SU-DHL-6 (cell line): ENCODE measurements around the gene PRKAR1B.

Source experiments
- H2AFZ ChIP-seq: fragments of 200-600 bp; sonication (generic); 2 replicates; pipeline ENCODE4 v1.6.1; 2014; ENCODE audit warnings: low read depth, mild to moderate bottlenecking, moderate library complexity, mixed read lengths, antibody characterized with exemption, low read length; ENCODE audit not compliant: severe bottlenecking
- H3F3A ChIP-seq: fragments of 200-600 bp; shearing (Covaris generic); 2 replicates; pipeline ENCODE4 v1.6.0; 2016; ENCODE audit warnings: antibody characterized with exemption, mild to moderate bottlenecking; ENCODE audit not compliant: insufficient read depth
- H3K27ac ChIP-seq: fragments of 200-600 bp; sonication (generic); 2 replicates; pipeline ENCODE4 v1.5.1; 2016; ENCODE audit warnings: low read depth, mild to moderate bottlenecking, low read length, moderate library complexity, mixed read lengths
- H3K27me3 ChIP-seq: fragments of 200-600 bp; sonication (generic), shearing (Covaris generic); 2 replicates; pipeline ENCODE4 v1.6.0; 2014; ENCODE audit warnings: mild to moderate bottlenecking, low read length
- H3K36me3 ChIP-seq: fragments of 200-600 bp; sonication (generic); 2 replicates; pipeline ENCODE4 v1.6.1; 2014; ENCODE audit warnings: mild to moderate bottlenecking, low read length, mixed read lengths
- H3K4me2 ChIP-seq: fragments of 300-600, 200-600 bp; shearing (Covaris generic), sonication (generic); 2 replicates; pipeline ENCODE4 v1.6.0; 2014; ENCODE audit warnings: low read length, low read depth, mild to moderate bottlenecking; ENCODE audit not compliant: poor library complexity, severe bottlenecking
- H3K4me3 ChIP-seq: fragments of 200-600 bp; sonication (generic); 2 replicates; pipeline ENCODE4 v1.5.1; 2014; ENCODE audit warnings: antibody characterized with exemption, low read length, mild to moderate bottlenecking, mixed read lengths; ENCODE audit not compliant: insufficient read depth, poor library complexity, severe bottlenecking
- H3K79me2 ChIP-seq: fragments of 200-600 bp; sonication (generic); 2 replicates; pipeline ENCODE4 v1.6.1; 2014; ENCODE audit warnings: mild to moderate bottlenecking, low read length, moderate library complexity; ENCODE audit not compliant: insufficient read depth
- H3K9ac ChIP-seq: fragments of 200-600 bp; sonication (generic); 2 replicates; pipeline ENCODE4 v1.7.0; 2014; ENCODE audit warnings: mild to moderate bottlenecking, low read length
- H3K9me2 ChIP-seq: fragments of 200-600 bp; sonication (generic); replicated peaks from 2 replicates; pipeline ENCODE4 v1.6.1; 2014; ENCODE audit warnings: low read length; ENCODE audit not compliant: insufficient read depth
- H3K9me3 ChIP-seq: fragments of 200-600 bp; sonication (generic); 2 replicates; pipeline ENCODE4 v1.6.1; 2014; ENCODE audit warnings: low read length, mixed read lengths; ENCODE audit not compliant: insufficient read depth
- H4K20me1 ChIP-seq: fragments of 200-600 bp; sonication (generic); 2 replicates; pipeline ENCODE4 v1.6.1; 2014; ENCODE audit warnings: low read depth, mild to moderate bottlenecking, antibody characterized with exemption, low read length, moderate library complexity, mixed read lengths
- EZH2phosphoT487 ChIP-seq: fragments of 200-600 bp; sonication (generic), shearing (Covaris generic); conservative IDR thresholded peaks from 2 replicates; pipeline ENCODE4 v1.6.1; 2018; ENCODE audit warnings: mild to moderate bottlenecking, antibody characterized with exemption, low read length, moderate library complexity, mixed read lengths
- TF ChIP-seq, protein P1 (sequence below): fragments of 200-600 bp; sonication (generic); IDR thresholded peaks from one replicate; pipeline ENCODE4 v1.5.1; 2017; ENCODE audit warnings: antibody characterized with exemption, mild to moderate bottlenecking, low read length, moderate library complexity; ENCODE audit not compliant: insufficient read depth, poor library complexity, severe bottlenecking

The PRKAR1B gene

DNA sequence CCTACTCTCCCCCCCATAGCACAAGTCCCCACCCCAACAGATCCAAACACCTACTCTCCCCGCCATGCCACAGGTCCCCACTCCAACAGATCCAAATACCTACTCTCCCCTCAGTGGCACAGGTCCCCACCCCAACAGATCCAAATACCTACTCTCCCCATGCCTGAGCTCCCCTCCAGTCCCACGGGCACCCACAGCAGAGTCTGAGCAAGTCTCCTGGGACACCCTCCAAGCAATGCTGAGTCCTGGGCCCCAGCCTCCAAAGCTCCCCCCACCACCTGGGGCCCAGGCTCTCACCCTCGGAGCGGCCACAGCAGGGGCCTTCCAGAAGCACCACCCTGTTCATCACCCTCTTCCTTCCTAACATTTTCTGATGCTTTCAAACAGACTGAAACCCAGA is 64.5 kb downstream of the PRKAR1B start:
- H4K20me1 ChIP-seq, result no peaks in the 10 kb centered on the region
- no peaks in the 10 kb centered on the region for H3F3A ChIP-seq
- no peaks in the 10 kb centered on the region for H3K9me2 ChIP-seq
- no peaks in the 10 kb centered on the region for H3K27me3 ChIP-seq
- H3K9me3 ChIP-seq, result no peaks in the 10 kb centered on the region
- no peak for TF ChIP-seq EZH2phosphoT487
- TF ChIP-seq, protein P1, sequence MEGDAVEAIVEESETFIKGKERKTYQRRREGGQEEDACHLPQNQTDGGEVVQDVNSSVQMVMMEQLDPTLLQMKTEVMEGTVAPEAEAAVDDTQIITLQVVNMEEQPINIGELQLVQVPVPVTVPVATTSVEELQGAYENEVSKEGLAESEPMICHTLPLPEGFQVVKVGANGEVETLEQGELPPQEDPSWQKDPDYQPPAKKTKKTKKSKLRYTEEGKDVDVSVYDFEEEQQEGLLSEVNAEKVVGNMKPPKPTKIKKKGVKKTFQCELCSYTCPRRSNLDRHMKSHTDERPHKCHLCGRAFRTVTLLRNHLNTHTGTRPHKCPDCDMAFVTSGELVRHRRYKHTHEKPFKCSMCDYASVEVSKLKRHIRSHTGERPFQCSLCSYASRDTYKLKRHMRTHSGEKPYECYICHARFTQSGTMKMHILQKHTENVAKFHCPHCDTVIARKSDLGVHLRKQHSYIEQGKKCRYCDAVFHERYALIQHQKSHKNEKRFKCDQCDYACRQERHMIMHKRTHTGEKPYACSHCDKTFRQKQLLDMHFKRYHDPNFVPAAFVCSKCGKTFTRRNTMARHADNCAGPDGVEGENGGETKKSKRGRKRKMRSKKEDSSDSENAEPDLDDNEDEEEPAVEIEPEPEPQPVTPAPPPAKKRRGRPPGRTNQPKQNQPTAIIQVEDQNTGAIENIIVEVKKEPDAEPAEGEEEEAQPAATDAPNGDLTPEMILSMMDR, result no peak
- H3K36me3 ChIP-seq, result no peaks in the 10 kb centered on the region
- H3K27ac ChIP-seq, result no peak overlapping the region
- no peak overlapping the region for H3K9ac ChIP-seq
- H3K79me2 ChIP-seq, result no peaks in the 10 kb centered on the region
- no peak overlapping the region for H3K4me2 ChIP-seq
- H2AFZ ChIP-seq, result no peak overlapping the region
- H3K4me3 ChIP-seq, result no peak overlapping the region

DNA sequence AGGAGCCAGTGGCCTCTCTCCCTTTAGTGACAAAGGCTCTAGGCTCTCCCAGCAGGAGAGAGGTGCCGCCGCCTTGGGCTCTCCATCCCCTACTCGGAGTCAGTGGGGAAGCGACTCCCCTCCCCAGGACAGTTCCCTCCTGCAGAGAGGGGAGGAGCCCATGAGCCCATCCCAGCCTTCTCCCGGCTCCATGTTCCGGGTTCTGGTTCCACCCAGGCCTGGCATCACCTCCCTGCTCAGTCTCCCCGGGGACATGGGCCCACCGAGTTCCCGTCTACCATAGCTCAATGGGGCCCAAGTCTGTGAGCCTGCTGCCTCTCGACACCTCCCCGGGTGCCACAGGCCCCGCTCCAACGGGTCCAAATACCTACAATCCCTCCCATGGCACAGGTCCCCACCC is 67.1 kb downstream of the PRKAR1B start:
- Histone ChIP-seq H3K9ac (no peak overlapping the region), H4K20me1 (no peaks in the 10 kb centered on the region), H3K4me3 (no peak overlapping the region), H3K36me3 (no peaks in the 10 kb centered on the region), H3K79me2 (no peaks in the 10 kb centered on the region), H3F3A (no peaks in the 10 kb centered on the region), H3K27me3 (no peaks in the 10 kb centered on the region), H3K27ac (no peak overlapping the region), H3K9me2 (no peaks in the 10 kb centered on the region), H2AFZ (no peak overlapping the region), H3K9me3 (no peaks in the 10 kb centered on the region), H3K4me2 (no peak overlapping the region)
- TF ChIP-seq, protein P1, result no peak
- no peak for TF ChIP-seq EZH2phosphoT487

DNA sequence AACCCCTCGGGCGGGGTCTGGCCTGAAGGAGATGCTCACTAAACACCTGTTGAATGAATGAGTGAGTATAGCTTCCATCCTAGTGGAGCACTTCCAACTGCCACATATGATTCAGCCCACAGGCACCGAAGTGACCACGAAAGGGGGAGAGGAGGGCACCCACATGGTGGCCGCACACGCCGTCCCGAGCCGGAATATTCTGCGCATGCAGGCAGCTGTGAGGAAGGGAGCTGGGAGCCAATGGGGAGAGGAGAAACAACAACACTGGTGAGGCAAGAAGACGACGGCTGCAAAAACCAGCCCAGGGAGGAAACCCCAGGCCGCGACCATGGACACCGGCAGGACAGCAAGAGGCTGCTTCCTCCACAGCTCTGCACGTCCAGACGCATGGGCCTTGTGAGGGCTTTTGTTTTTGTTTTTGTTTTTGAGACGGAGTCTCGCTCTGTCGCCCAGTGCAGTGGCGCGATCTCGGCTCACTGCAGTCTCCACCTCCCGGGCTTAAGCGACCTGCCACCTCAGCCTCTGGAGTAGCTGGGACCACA is 67.7 kb downstream of the PRKAR1B start:
- Histone ChIP-seq H3F3A (no peaks in the 10 kb centered on the region), H3K79me2 (no peaks in the 10 kb centered on the region), H3K9me3 (no peaks in the 10 kb centered on the region), H3K36me3 (no peaks in the 10 kb centered on the region), H3K4me3 (no peak overlapping the region), H3K27me3 (no peaks in the 10 kb centered on the region), H3K9ac (no peak overlapping the region), H2AFZ (no peak overlapping the region), H3K27ac (no peak overlapping the region), H3K4me2 (no peak overlapping the region), H4K20me1 (no peaks in the 10 kb centered on the region), H3K9me2 (no peaks in the 10 kb centered on the region)
- TF ChIP-seq, protein P1, result no peak
- no peak for TF ChIP-seq EZH2phosphoT487
